ENCODE data around the gene PYCR2. TPM values are rescaled to one million over a fixed set of nuclear protein-coding genes. Genes with fewer than 3 reads are reported as not detected.
"Not testable (repeated sequence)": the region's sequence is repeated elsewhere in the genome, so short reads cannot be mapped to it uniquely, and the experiment has no call there.

PYCR2 gene
- polyA plus RNA-seq, 4 donors, result 31.9 to 68.0 (median 36.7) TPM

DNA sequence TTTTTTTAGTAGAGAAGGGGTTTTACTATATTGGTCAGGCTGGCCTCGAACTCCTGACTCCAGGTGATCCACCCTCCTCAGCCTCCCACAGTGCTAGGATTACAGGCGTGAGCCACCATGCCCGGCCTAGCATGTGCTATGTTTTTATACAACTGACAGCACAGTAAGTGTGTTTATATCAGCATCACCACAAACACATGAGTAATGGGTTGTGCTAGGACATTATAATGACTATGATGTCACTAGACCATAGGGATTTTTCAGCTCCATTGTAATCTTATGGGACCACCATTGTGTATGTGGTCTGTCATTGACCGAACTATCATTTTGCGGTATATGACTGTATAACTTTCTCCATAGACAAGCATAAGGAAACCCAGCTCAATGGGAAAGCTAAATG is 10.7 kb upstream of the PYCR2 start:
- no peak overlapping the region for H3K4me3 ChIP-seq (ENCODE audit: low read depth in 1 of 3, low read length in 3 of 3)
- DNase-seq, result no peak
- H3K9me3 ChIP-seq (ENCODE audit: control insufficient read depth in 2 of 2, insufficient read depth in 1 of 2, low read depth in 1 of 2, low read length in 1 of 2), result no peaks in the 10 kb centered on the region
- H3K27ac ChIP-seq (ENCODE audit: low read depth in 1 of 3, low read length in 2 of 3), result no peak overlapping the region
- no peak for FAIRE-seq
- no peaks in the 10 kb centered on the region for H3K4me1 ChIP-seq (ENCODE audit: control insufficient read depth in 3 of 3, insufficient read depth in 2 of 3, low read depth in 1 of 3, low read length in 2 of 3)
- H3K27me3 ChIP-seq (ENCODE audit: control insufficient read depth in 3 of 3, insufficient read depth in 3 of 3, low read length in 3 of 3), result peaks cover 0 to 2% (median 0%) of the 10 kb centered on the region in 3 donors
- H3K36me3 ChIP-seq (ENCODE audit: control insufficient read depth in 3 of 3, insufficient read depth in 2 of 3, low read depth in 1 of 3, low read length in 3 of 3), result no peaks in the 10 kb centered on the region
- 88 to 93% (median 91%) methylated on average over 5 of the region's 5 CpGs for WGBS, 3 donors

- H3K36me3 ChIP-seq (ENCODE audit: control insufficient read depth in 3 of 3, insufficient read depth in 2 of 3, low read depth in 1 of 3, low read length in 3 of 3), result no peaks in the 10 kb centered on the region
- H3K27me3 ChIP-seq (ENCODE audit: control insufficient read depth in 3 of 3, insufficient read depth in 3 of 3, low read length in 3 of 3), result no peaks in the 10 kb centered on the region
- DNase-seq (no peak), FAIRE-seq (no peak)
- H3K4me3 ChIP-seq (ENCODE audit: low read depth in 1 of 3, low read length in 3 of 3), result no peak overlapping the region
- no peak overlapping the region for H3K27ac ChIP-seq (ENCODE audit: low read depth in 1 of 3, low read length in 2 of 3)
- H3K4me1 ChIP-seq (ENCODE audit: control insufficient read depth in 3 of 3, insufficient read depth in 2 of 3, low read depth in 1 of 3, low read length in 2 of 3), result no peaks in the 10 kb centered on the region
- no peaks in the 10 kb centered on the region for H3K9me3 ChIP-seq (ENCODE audit: control insufficient read depth in 2 of 2, insufficient read depth in 1 of 2, low read depth in 1 of 2, low read length in 1 of 2)
- WGBS, 3 donors, result 85 to 92% (median 91%) methylated on average over 2 of the region's 2 CpGs
Measured at GRCh38 chr1:225933072-225933471, 9.0 kb upstream of the PYCR2 start.

DNA sequence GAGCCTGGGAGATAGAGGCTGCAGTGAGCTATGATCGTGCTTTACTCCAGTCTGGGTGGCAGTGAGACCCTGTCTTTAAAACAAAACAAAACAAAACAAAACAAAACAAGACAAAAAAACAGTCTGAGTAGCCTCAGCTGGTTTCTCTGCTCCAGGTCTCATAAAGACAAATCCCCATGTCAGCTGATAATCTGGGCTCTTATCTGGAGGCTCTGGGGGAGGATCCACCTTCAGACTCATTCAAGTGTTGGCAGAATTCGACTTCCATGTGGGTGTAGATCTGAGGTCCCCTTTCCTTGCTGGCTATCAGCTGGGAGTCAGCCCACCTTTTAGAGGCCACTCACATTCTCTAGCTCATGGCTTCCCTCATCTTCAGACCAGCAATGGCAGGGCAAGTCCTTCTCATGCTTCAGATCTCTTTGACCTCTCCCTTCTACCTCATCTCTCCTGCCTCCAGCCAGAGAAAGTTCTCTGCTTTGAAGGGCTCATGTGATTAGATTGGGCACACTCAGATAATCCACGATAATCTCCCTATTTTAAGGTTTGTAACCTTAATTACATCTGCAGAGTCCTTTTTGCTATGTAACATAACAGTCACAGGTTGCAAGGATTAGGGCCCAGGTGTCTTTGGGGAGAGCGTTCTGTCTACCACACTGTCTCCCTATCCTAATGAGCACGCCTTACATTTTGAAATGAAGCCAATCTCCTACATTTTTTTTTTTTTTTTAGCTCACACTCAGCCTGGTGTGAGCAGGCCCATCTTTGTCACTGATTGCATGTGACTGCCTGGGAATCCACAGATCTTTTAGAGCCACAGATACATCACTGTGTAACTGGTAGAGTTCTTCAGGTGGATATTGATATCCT is 7.5 kb upstream of the PYCR2 start:
- no peak for DNase-seq
- no peak overlapping the region for H3K27ac ChIP-seq (ENCODE audit: low read depth in 1 of 3, low read length in 2 of 3)
- no peak overlapping the region for H3K4me3 ChIP-seq (ENCODE audit: low read depth in 1 of 3, low read length in 3 of 3)
- no peak for FAIRE-seq
- WGBS, 3 donors, result 64 to 90% (median 66%) methylated on average over 5 of the region's 5 CpGs
- no peaks in the 10 kb centered on the region for H3K27me3 ChIP-seq (ENCODE audit: control insufficient read depth in 3 of 3, insufficient read depth in 3 of 3, low read length in 3 of 3)
- no peaks in the 10 kb centered on the region for H3K36me3 ChIP-seq (ENCODE audit: control insufficient read depth in 3 of 3, insufficient read depth in 2 of 3, low read depth in 1 of 3, low read length in 3 of 3)
- H3K4me1 ChIP-seq (ENCODE audit: control insufficient read depth in 3 of 3, insufficient read depth in 2 of 3, low read depth in 1 of 3, low read length in 2 of 3), result no peaks in the 10 kb centered on the region
- H3K9me3 ChIP-seq (ENCODE audit: control insufficient read depth in 2 of 2, insufficient read depth in 1 of 2, low read depth in 1 of 2, low read length in 1 of 2), result no peaks in the 10 kb centered on the region

GRCh38 chr1:225930566-225930965 is 6.5 kb upstream of the PYCR2 start:
- FAIRE-seq, result no peak
- no peaks in the 10 kb centered on the region for H3K27me3 ChIP-seq (ENCODE audit: control insufficient read depth in 3 of 3, insufficient read depth in 3 of 3, low read length in 3 of 3)
- no peaks in the 10 kb centered on the region for H3K4me1 ChIP-seq (ENCODE audit: control insufficient read depth in 3 of 3, insufficient read depth in 2 of 3, low read depth in 1 of 3, low read length in 2 of 3)
- DNase-seq, result no peak
- no peaks in the 10 kb centered on the region for H3K9me3 ChIP-seq (ENCODE audit: control insufficient read depth in 2 of 2, insufficient read depth in 1 of 2, low read depth in 1 of 2, low read length in 1 of 2)
- no peak overlapping the region for H3K27ac ChIP-seq (ENCODE audit: low read depth in 1 of 3, low read length in 2 of 3)
- 95 to 98% (median 98%) methylated on average over 2 of the region's 2 CpGs for WGBS, 3 donors
- H3K4me3 ChIP-seq (ENCODE audit: low read depth in 1 of 3, low read length in 3 of 3), result no peak overlapping the region
- no peaks in the 10 kb centered on the region for H3K36me3 ChIP-seq (ENCODE audit: control insufficient read depth in 3 of 3, insufficient read depth in 2 of 3, low read depth in 1 of 3, low read length in 3 of 3)

GRCh38 chr1:225929462-225929861 is 5.4 kb upstream of the PYCR2 start:
- WGBS, 3 donors, result 94 to 96% (median 96%) methylated on average over 3 of the region's 3 CpGs

DNA sequence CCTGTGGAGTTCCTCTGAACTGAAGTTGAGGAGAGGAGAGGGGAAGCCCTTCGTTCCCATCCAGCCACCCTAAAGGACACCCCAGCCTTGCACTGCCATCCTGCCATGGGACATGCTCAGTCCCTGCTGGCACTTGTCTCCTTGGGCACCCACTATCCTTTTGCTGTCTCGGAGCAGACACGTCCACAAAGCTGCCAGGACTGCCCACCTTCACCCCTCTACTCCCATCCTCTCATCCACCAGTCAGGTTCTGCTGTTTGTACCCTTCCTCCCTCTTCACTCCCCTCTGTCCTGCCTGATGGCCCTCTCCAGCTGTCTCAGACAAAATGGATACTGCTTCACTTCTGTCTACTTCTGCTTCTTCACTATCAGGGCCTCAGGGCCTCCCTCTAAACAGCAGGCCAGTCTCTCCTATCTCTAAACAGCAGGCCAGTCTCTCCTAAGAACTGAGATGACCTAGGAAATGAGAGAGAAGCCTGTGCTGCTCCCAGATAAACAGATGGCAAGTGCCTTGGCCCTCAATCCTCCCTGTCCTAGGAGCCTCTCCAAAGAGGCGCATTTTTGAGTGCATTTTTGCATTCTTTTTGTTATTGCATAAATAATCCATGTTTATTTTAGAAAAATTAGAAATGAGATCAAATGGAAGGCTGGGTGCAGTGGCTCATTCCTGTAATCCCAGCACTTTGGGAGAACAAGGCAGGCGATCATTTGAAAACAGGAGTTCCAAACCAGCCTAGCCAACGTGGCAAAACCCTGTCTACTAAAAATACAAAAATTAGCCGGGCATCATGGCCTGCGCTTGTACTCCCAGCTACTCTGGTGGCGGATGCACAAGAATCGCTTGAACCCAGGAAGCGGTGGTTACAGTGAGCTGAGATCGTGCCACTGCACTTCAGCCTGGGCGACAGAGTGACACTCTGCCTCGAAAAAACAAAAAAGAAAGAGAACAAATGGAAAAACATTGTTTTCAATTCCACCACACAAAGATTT is 4.4 kb upstream of the PYCR2 start:
- Histone ChIP-seq H3K4me3 (ENCODE audit: low read depth in 1 of 3, low read length in 3 of 3) (no peak overlapping the region), H3K27ac (ENCODE audit: low read depth in 1 of 3, low read length in 2 of 3) (peak overlapping the region in 1 of 3 donors; percentile 18), H3K9me3 (ENCODE audit: control insufficient read depth in 2 of 2, insufficient read depth in 1 of 2, low read depth in 1 of 2, low read length in 1 of 2) (no peaks in the 10 kb centered on the region), H3K4me1 (ENCODE audit: control insufficient read depth in 3 of 3, insufficient read depth in 2 of 3, low read depth in 1 of 3, low read length in 2 of 3) (peaks cover 0 to 4% (median 0%) of the 10 kb centered on the region in 3 donors), H3K27me3 (ENCODE audit: control insufficient read depth in 3 of 3, insufficient read depth in 3 of 3, low read length in 3 of 3) (no peaks in the 10 kb centered on the region), H3K36me3 (ENCODE audit: control insufficient read depth in 3 of 3, insufficient read depth in 2 of 3, low read depth in 1 of 3, low read length in 3 of 3) (no peaks in the 10 kb centered on the region)
- 76 to 89% (median 89%) methylated on average over 14 of the region's 14 CpGs for WGBS, 3 donors
- FAIRE-seq (no peak), DNase-seq (no peak)

More at GRCh38 chr1:225929462-225929861, 5.4 kb upstream of the PYCR2 start:
- not testable (repeated sequence) for H3K27me3 ChIP-seq (ENCODE audit: control insufficient read depth in 3 of 3, insufficient read depth in 3 of 3, low read length in 3 of 3); H3K36me3 ChIP-seq (ENCODE audit: control insufficient read depth in 3 of 3, insufficient read depth in 2 of 3, low read depth in 1 of 3, low read length in 3 of 3); H3K9me3 ChIP-seq (ENCODE audit: control insufficient read depth in 2 of 2, insufficient read depth in 1 of 2, low read depth in 1 of 2, low read length in 1 of 2); FAIRE-seq; H3K4me3 ChIP-seq (ENCODE audit: low read depth in 1 of 3, low read length in 3 of 3); H3K27ac ChIP-seq (ENCODE audit: low read depth in 1 of 3, low read length in 2 of 3); H3K4me1 ChIP-seq (ENCODE audit: control insufficient read depth in 3 of 3, insufficient read depth in 2 of 3, low read depth in 1 of 3, low read length in 2 of 3); DNase-seq

GRCh38 chr1:225926551-225927113 is 2.6 kb upstream of the PYCR2 start:
- Histone ChIP-seq H3K4me3 (ENCODE audit: low read depth in 1 of 3, low read length in 3 of 3) (no peak overlapping the region), H3K4me1 (ENCODE audit: control insufficient read depth in 3 of 3, insufficient read depth in 2 of 3, low read depth in 1 of 3, low read length in 2 of 3) (peaks cover 0 to 13% (median 2%) of the 10 kb centered on the region in 3 donors), H3K9me3 (ENCODE audit: control insufficient read depth in 2 of 2, insufficient read depth in 1 of 2, low read depth in 1 of 2, low read length in 1 of 2) (no peaks in the 10 kb centered on the region), H3K27me3 (ENCODE audit: control insufficient read depth in 3 of 3, insufficient read depth in 3 of 3, low read length in 3 of 3) (no peaks in the 10 kb centered on the region), H3K36me3 (ENCODE audit: control insufficient read depth in 3 of 3, insufficient read depth in 2 of 3, low read depth in 1 of 3, low read length in 3 of 3) (peaks cover 0 to 12% (median 0%) of the 10 kb centered on the region in 3 donors), H3K27ac (ENCODE audit: low read depth in 1 of 3, low read length in 2 of 3) (no peak overlapping the region)
- DNase-seq, result no peak
- FAIRE-seq, result no peak
- WGBS, 3 donors, result 86 to 96% (median 96%) methylated on average over 3 of the region's 3 CpGs

GRCh38 chr1:225923381-225923691 is 714 bp downstream of the PYCR2 start:
- WGBS, 3 donors, result 0 to 2% (median 1%) methylated on average over 8 of the region's 8 CpGs
- peak in 1 of 2 donors; percentile 33 for DNase-seq
- FAIRE-seq, result no peak
- peaks cover 0 to 38% (median 2%) of the 10 kb centered on the region in 3 donors for H3K36me3 ChIP-seq (ENCODE audit: control insufficient read depth in 3 of 3, insufficient read depth in 2 of 3, low read depth in 1 of 3, low read length in 3 of 3)
- no peaks in the 10 kb centered on the region for H3K27me3 ChIP-seq (ENCODE audit: control insufficient read depth in 3 of 3, insufficient read depth in 3 of 3, low read length in 3 of 3)
- H3K4me3 ChIP-seq (ENCODE audit: low read depth in 1 of 3, low read length in 3 of 3), result peak overlapping the region; percentile 84 to 93 (median 88)
- H3K4me1 ChIP-seq (ENCODE audit: control insufficient read depth in 3 of 3, insufficient read depth in 2 of 3, low read depth in 1 of 3, low read length in 2 of 3), result peaks cover 0 to 13% (median 6%) of the 10 kb centered on the region in 3 donors
- H3K9me3 ChIP-seq (ENCODE audit: control insufficient read depth in 2 of 2, insufficient read depth in 1 of 2, low read depth in 1 of 2, low read length in 1 of 2), result no peaks in the 10 kb centered on the region
- peak overlapping the region in 2 of 3 donors; percentile 84 to 87 for H3K27ac ChIP-seq (ENCODE audit: low read depth in 1 of 3, low read length in 2 of 3)
